LNCAP (cell line): ENCODE data around the gene CEMIP.

Source experiments
- TF ChIP-seq, protein P1 (sequence below): fragments of 450-650 bp; IDR thresholded peaks from 2 replicates; pipeline ENCODE4 v1.5.1; 2017; ENCODE audit warnings: mild to moderate bottlenecking

CEMIP gene

DNA sequence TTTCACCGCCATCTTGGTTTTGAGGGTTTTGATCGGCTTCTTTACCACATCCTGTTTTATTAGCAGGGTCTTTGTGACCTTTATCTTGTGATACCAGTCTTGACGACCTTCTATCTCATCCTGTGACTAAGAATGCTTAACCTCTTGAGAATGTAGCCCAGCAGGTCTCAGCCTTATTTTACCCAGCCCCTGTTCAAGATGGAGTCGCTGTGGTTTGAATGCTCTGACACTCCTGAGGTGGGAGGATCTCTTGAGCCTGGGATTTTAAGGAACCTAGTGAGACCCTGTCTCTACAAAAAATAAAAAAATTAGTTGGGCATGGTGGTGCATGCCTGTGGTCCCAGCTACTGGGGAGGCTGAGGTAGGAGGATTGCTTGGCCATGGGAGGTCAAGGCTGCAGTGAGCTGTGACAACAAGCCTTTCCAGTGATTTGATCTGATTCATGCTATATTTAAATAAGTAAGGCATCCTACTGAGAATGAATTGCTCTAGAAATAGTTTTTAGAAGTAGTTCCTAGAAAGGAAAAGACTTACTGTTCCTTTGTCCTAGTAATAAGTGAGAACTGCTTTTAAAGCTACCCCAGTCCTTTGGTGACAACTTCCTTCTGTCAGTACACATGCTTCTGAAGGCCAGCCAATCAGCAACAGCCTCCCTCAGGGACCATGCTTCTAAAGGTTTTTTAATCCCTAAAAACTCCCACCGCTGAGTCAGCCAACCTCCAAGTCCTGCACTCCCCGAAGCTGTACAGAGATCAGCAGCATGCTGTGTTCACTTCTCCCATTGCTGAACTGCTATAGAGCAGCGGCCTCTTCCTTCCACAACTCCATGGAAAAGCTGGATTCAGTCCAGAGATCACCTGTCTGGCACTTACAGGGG, 9.1 kb upstream of the CEMIP start:
- TF ChIP-seq, protein P1, sequence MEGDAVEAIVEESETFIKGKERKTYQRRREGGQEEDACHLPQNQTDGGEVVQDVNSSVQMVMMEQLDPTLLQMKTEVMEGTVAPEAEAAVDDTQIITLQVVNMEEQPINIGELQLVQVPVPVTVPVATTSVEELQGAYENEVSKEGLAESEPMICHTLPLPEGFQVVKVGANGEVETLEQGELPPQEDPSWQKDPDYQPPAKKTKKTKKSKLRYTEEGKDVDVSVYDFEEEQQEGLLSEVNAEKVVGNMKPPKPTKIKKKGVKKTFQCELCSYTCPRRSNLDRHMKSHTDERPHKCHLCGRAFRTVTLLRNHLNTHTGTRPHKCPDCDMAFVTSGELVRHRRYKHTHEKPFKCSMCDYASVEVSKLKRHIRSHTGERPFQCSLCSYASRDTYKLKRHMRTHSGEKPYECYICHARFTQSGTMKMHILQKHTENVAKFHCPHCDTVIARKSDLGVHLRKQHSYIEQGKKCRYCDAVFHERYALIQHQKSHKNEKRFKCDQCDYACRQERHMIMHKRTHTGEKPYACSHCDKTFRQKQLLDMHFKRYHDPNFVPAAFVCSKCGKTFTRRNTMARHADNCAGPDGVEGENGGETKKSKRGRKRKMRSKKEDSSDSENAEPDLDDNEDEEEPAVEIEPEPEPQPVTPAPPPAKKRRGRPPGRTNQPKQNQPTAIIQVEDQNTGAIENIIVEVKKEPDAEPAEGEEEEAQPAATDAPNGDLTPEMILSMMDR = no peak

DNA sequence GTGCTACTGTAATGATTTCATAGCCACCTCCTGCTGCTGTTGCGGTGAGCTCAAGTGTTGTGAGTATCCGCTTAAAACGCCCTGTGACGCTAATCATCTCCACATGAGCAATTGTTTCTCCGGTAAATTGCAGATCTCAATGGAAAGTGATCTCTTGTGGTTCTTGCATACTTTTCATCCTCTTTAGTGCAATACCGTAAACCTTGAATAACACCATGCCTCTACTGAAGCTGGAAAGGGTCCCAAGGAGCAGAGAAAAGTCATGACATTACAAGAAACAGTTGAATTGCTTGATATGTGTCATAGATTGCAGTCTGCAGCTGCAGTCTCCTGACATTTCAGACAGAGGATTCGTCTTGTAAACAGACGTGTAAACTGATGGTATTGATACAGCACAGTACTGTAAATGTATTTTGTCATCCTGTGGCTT, 6.0 kb upstream of the CEMIP start:
- TF ChIP-seq, protein P1 = no peak

DNA sequence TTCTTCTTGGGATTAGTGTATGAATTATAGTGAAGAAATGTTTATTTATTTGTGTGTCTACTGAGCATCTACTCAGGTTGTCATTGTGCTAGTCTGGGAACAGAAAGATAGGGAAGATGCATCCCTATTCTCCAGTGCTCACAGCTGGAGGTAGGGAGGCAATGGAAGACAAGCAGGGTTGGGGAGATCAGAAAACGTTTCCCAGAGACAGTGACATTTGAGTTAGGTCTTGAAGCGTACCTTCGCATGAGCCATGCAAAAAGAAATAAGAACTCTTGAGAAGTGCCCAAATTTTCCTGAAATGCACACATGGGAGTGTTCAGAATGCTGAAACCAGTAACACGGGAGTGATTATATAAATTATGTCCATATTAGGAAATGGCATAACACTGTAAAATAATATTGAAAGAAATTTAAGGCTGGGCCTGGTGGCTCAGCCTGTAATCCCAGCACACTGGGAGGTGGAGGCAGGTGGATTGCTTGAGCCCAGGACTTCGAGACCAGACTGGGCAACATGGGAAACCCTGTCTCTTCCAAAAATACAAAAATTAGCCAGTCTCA, 5.3 kb upstream of the CEMIP start:
- TF ChIP-seq, protein P1 = no peak

GRCh38 chr15:80774486-80774885, 4.7 kb upstream of the CEMIP start:
- TF ChIP-seq, protein P1 = no peak

DNA sequence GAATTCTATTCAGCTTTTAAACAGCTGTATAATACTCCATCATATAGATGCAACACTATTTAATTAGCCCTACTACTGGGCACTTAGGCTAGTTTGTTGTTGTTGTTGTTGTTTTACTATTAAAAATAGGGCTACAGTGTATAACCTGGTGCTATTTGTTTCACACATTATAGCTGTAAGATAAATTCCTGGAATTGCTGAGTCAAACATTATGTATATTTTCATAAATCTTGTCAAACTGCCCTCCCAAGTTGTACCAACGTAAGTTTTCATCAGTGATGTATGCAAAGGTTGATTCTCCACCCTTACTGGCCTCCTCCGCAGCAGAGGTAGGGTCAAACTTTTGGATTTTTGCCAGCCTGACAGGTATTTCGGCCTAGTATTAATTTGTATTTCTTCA, 3.8 kb upstream of the CEMIP start:
- TF ChIP-seq, protein P1 = no peak

- TF ChIP-seq, protein P1 = peak; percentile 82
Measured at GRCh38 chr15:80776420-80777045, 2.6 kb upstream of the CEMIP start.

GRCh38 chr15:80777137-80777536, 2.0 kb upstream of the CEMIP start:
- TF ChIP-seq, protein P1 = no peak
